Neural cell (in vitro differentiated cells): ENCODE results near the gene STEAP1B.
"Not testable (repeated sequence)": the region's sequence is repeated elsewhere in the genome, so short reads cannot be mapped to it uniquely, and the experiment has no call there.

ENCODE experiments used
- EP300 ChIP-seq: fragments of 450-650 bp; conservative IDR thresholded peaks from 2 replicates; pipeline ENCODE4 v1.6.1; 2014; ENCODE audit warnings: antibody characterized with exemption, mild to moderate bottlenecking, moderate library complexity; ENCODE audit not compliant: poor library complexity, severe bottlenecking
- EZH2 ChIP-seq: fragments of 200-600, 300-800 bp; shearing (Covaris generic), sonication (generic); IDR thresholded peaks from 2 replicates; pipeline ENCODE4 v1.6.1; 2014; ENCODE audit warnings: antibody characterized with exemption, low read length, borderline replicate concordance, mild to moderate bottlenecking; ENCODE audit not compliant: insufficient read depth, poor library complexity, severe bottlenecking
- MXI1 ChIP-seq: fragments of 450-650 bp; conservative IDR thresholded peaks from 2 replicates; pipeline ENCODE4 v1.6.1; 2014; ENCODE audit warnings: antibody characterized with exemption, mild to moderate bottlenecking; ENCODE audit not compliant: poor library complexity, severe bottlenecking
- RAD21 ChIP-seq: fragments of 450-650 bp; conservative IDR thresholded peaks from 2 replicates; pipeline ENCODE4 v1.6.1; 2014; ENCODE audit warnings: antibody characterized with exemption, mild to moderate bottlenecking, moderate library complexity
- SMC3 ChIP-seq: fragments of 450-650 bp; conservative IDR thresholded peaks from 2 replicates; pipeline ENCODE4 v1.6.1; 2014; ENCODE audit warnings: antibody characterized with exemption, mild to moderate bottlenecking, moderate library complexity; ENCODE audit not compliant: poor library complexity
- TAF1 ChIP-seq: IDR thresholded peaks from 2 replicates; pipeline ENCODE4 v1.6.1; 2012; ENCODE audit warnings: low read depth
- TF ChIP-seq, protein P1 (sequence below): fragments of 450-650 bp; IDR thresholded peaks from 2 replicates; pipeline ENCODE4 v1.5.1; 2014; ENCODE audit warnings: antibody characterized with exemption, mild to moderate bottlenecking, moderate library complexity; ENCODE audit not compliant: poor library complexity, severe bottlenecking

DNA sequence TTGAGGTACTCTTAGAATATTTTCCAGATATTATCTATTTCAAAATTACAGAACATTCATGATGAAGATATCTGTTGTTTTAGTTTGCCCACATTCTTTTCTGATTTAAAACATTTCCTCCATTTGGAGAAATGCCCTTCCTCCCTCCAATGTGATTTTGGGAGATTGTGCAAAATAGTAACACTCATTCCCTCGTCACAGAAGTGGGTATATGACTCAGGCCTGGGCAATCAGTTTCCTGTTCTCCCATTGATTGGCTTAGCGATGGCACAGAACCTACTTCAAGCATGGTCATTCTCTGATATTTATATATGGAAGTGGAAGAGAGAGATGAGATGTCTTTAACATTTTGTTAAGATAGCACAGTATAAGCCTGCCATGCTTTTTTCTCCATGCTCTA lies 3.1 kb downstream of the STEAP1B start:
- TF ChIP-seq, protein P1, sequence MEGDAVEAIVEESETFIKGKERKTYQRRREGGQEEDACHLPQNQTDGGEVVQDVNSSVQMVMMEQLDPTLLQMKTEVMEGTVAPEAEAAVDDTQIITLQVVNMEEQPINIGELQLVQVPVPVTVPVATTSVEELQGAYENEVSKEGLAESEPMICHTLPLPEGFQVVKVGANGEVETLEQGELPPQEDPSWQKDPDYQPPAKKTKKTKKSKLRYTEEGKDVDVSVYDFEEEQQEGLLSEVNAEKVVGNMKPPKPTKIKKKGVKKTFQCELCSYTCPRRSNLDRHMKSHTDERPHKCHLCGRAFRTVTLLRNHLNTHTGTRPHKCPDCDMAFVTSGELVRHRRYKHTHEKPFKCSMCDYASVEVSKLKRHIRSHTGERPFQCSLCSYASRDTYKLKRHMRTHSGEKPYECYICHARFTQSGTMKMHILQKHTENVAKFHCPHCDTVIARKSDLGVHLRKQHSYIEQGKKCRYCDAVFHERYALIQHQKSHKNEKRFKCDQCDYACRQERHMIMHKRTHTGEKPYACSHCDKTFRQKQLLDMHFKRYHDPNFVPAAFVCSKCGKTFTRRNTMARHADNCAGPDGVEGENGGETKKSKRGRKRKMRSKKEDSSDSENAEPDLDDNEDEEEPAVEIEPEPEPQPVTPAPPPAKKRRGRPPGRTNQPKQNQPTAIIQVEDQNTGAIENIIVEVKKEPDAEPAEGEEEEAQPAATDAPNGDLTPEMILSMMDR, result not testable (repeated sequence)
- not testable (repeated sequence) for TF ChIP-seq TAF1, EZH2, SMC3, RAD21, MXI1, EP300
